HG03280 (cell line): ENCODE data around the gene GRID1.

ENCODE experiments used
- ATAC-seq: cut with Tn5 transposase; IDR thresholded peaks from one replicate; pipeline ENCODE4 v1.9.1; 2021; ENCODE audit warnings: mild to moderate bottlenecking, moderate library complexity; ENCODE audit not compliant: unreplicated experiment

GRID1 gene

GRCh38 chr10:86371116-86371515, 4.5 kb upstream of the GRID1 start:
- ATAC-seq: no peak

- ATAC-seq: no peak
These were observed 3.5 kb upstream of the GRID1 start for GRCh38 chr10:86370006-86370585.

GRCh38 chr10:86368987-86369386, 2.4 kb upstream of the GRID1 start:
- no peak for ATAC-seq

- ATAC-seq: no peak
These were observed 1.5 kb upstream of the GRID1 start for GRCh38 chr10:86368046-86368445.

- no peak for ATAC-seq
These were observed 757 bp upstream of the GRID1 start for GRCh38 chr10:86367152-86367951.

GRCh38 chr10:86366902-86367151, 232 bp upstream of the GRID1 start:
- ATAC-seq: no peak

- ATAC-seq: no peak
These were observed 1.1 kb downstream of the GRID1 start for GRCh38 chr10:86365346-86366032.

GRCh38 chr10:86364491-86365345, 1.9 kb downstream of the GRID1 start:
- ATAC-seq: no peak

GRCh38 chr10:86363833-86364490, 2.6 kb downstream of the GRID1 start:
- no peak for ATAC-seq

- no peak for ATAC-seq
These were observed 3.3 kb downstream of the GRID1 start for GRCh38 chr10:86363184-86363832.

GRCh38 chr10:86362586-86363183, 3.9 kb downstream of the GRID1 start:
- no peak for ATAC-seq

GRCh38 chr10:86362129-86362527, 4.5 kb downstream of the GRID1 start:
- ATAC-seq: no peak

GRCh38 chr10:86361156-86362128, 5.2 kb downstream of the GRID1 start:
- ATAC-seq: no peak

- ATAC-seq: no peak
These were observed 5.9 kb downstream of the GRID1 start for GRCh38 chr10:86360657-86361056.

GRCh38 chr10:86359954-86360353, 6.6 kb downstream of the GRID1 start:
- no peak for ATAC-seq

- ATAC-seq: no peak
These were observed 7.5 kb downstream of the GRID1 start for GRCh38 chr10:86359111-86359510.

- ATAC-seq: no peak
These were observed 8.9 kb downstream of the GRID1 start for GRCh38 chr10:86357676-86358075.

- ATAC-seq: no peak
These were observed 9.6 kb downstream of the GRID1 start for GRCh38 chr10:86357041-86357440.

- ATAC-seq: no peak
These were observed 10.3 kb downstream of the GRID1 start for GRCh38 chr10:86356296-86356695.
